HEK293 (cell line): ENCODE measurements around the gene TTYH2.

ENCODE experiments used
- CTCF ChIA-PET: fragments of 350-600 bp; formaldehyde crosslinking; extraction: SDS; loops from one replicate; lab custom pipeline; 2021; ENCODE audit warnings: antibody characterized with exemption; lab: Yijun Ruan, JAX
- POLR2A ChIA-PET: fragments of 300-600 bp; formaldehyde crosslinking; extraction: SDS; loops from one replicate; lab custom pipeline; 2020; ENCODE audit warnings: antibody characterized with exemption, inconsistent platforms; lab: Yijun Ruan, JAX
- H3K27ac ChIP-seq: fragments of 200-500 bp; sonication (Bioruptor generic); 2 replicates; pipeline ENCODE4 v1.5.1; 2014; ENCODE audit warnings: low read depth, low read length, control low read depth, inconsistent platforms; ENCODE audit errors: extremely low read depth
- H3K36me3 ChIP-seq, 2 experiments: fragments of 200-500 bp in 1 of 2; sonication (Bioruptor generic) in 1 of 2; 1 replicate in 1 of 2; 2 replicates in 1 of 2; pipeline ENCODE4 v1.5.1; 2014 to 2017; ENCODE audit warnings: inconsistent platforms in 2 of 2, low read length in 2 of 2; ENCODE audit not compliant: control insufficient read depth in 2 of 2, insufficient read depth in 1 of 2
- H3K4me1 ChIP-seq: fragments of 200-500 bp; sonication (Bioruptor generic); 2 replicates; pipeline ENCODE4 v1.5.1; 2014; ENCODE audit warnings: mild to moderate bottlenecking, low read length, inconsistent platforms; ENCODE audit not compliant: control insufficient read depth, insufficient read depth
- H3K4me3 ChIP-seq: 2 replicates; pipeline ENCODE4 v1.5.1; 2011; ENCODE audit warnings: low read depth, mild to moderate bottlenecking, control low read depth, low read length, moderate library complexity
- H3K9me3 ChIP-seq: fragments of 200-500 bp; sonication (Bioruptor generic); 2 replicates; pipeline ENCODE4 v1.5.1; 2014; ENCODE audit warnings: low read depth, low read length, inconsistent platforms; ENCODE audit not compliant: control insufficient read depth, insufficient read depth
- ZBTB48 ChIP-seq: fragments of 450-650 bp; formaldehyde crosslinking; IDR thresholded peaks from 2 replicates; pipeline ENCODE4 v1.5.1; 2016; ENCODE audit warnings: missing biosample characterization, missing genetic modification characterization
- ZNF292 ChIP-seq: fragments of 450-650 bp; formaldehyde crosslinking; IDR thresholded peaks from 2 replicates; pipeline ENCODE4 v1.5.1; 2016; ENCODE audit warnings: low read depth, missing biosample characterization, missing genetic modification characterization, borderline replicate concordance
- ZNF335 ChIP-seq: fragments of 450-650 bp; formaldehyde crosslinking; conservative IDR thresholded peaks from 2 replicates; pipeline ENCODE4 v1.5.1; 2016; ENCODE audit warnings: missing biosample characterization, missing genetic modification characterization
- ZNF354C ChIP-seq: fragments of 450-650 bp; formaldehyde crosslinking; IDR thresholded peaks from 2 replicates; pipeline ENCODE4 v1.5.1; 2016; ENCODE audit warnings: missing biosample characterization, missing genetic modification characterization, low read depth, borderline replicate concordance
- ZNF404 ChIP-seq: fragments of 450-650 bp; formaldehyde crosslinking; IDR thresholded peaks from 2 replicates; pipeline ENCODE4 v1.5.1; 2017; ENCODE audit warnings: missing biosample characterization, missing genetic modification characterization
- ZNF596 ChIP-seq: fragments of 450-650 bp; IDR thresholded peaks from 2 replicates; pipeline ENCODE4 v1.5.0; 2018; ENCODE audit warnings: missing biosample characterization, mild to moderate bottlenecking, missing genetic modification characterization, moderate library complexity
- ZNF626 ChIP-seq: fragments of 450-650 bp; sonication (Bioruptor Pico); formaldehyde crosslinking; IDR thresholded peaks from 2 replicates; pipeline ENCODE4 v1.5.1; 2018; ENCODE audit warnings: missing biosample characterization, missing genetic modification characterization, inconsistent platforms
- ZNF670 ChIP-seq: fragments of 450-650 bp; formaldehyde crosslinking; IDR thresholded peaks from 2 replicates; pipeline ENCODE4 v1.5.1; 2016; ENCODE audit warnings: missing biosample characterization, missing genetic modification characterization, low read depth
- TF ChIP-seq, protein P1 (sequence below): fragments of 450-650 bp; formaldehyde crosslinking; IDR thresholded peaks from 2 replicates; pipeline ENCODE4 v1.5.1; 2017; ENCODE audit warnings: missing biosample characterization, missing genetic modification characterization
- TF ChIP-seq, protein P2 (sequence below): fragments of 450-650 bp; formaldehyde crosslinking; IDR thresholded peaks from 2 replicates; pipeline ENCODE4 v1.5.1; 2016; ENCODE audit warnings: missing biosample characterization, missing genetic modification characterization
- TF ChIP-seq, protein P3 (sequence below): fragments of 450-650 bp; formaldehyde crosslinking; IDR thresholded peaks from 2 replicates; pipeline ENCODE4 v1.5.1; 2016; ENCODE audit warnings: missing biosample characterization, missing genetic modification characterization

TTYH2 gene

DNA sequence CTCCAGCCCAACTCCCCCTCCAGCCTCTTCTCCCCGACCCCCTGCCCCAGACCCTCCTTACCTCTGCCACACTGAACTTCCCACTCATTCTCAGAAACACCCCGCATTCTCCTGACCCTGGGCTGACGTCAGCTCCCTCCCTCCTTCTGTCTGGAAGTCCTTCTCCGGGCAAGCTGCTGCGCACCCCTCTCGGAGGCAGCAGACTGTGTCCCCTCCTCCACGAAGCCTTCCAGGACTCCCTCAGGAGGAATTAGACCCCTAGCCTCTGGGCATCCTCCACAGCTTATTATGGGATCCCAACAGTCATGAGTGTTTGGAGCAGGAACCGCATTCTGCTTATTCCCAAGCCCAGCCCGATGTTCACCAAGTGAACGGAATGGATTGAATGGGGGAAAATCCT is 13.3 kb upstream of the TTYH2 start:
- POLR2A ChIA-PET: interaction anchor here (1.8 kb wide), 1 partner anchor 13 kb away, joined by 4 read pairs; the partner anchor contains the start of gene TTYH2
- H3K4me3 ChIP-seq: no peak overlapping the region
- H3K27ac ChIP-seq: no peak overlapping the region
- H3K36me3 ChIP-seq: peaks cover 8 to 14% of the 10 kb centered on the region in 2 experiments; a peak in 2 of 3 replicates
- peaks cover 6% of the 10 kb centered on the region; the same call in 1 of the 2 replicates for H3K4me1 ChIP-seq
- CTCF ChIA-PET: interaction anchor here (0.6 to 6.7 kb wide), 54 partner anchors 8 to 1481 kb away, joined by 3 to 74 read pairs (median 4); partner anchors contain the start of gene BTBD17
- TF ChIP-seq, protein P1, sequence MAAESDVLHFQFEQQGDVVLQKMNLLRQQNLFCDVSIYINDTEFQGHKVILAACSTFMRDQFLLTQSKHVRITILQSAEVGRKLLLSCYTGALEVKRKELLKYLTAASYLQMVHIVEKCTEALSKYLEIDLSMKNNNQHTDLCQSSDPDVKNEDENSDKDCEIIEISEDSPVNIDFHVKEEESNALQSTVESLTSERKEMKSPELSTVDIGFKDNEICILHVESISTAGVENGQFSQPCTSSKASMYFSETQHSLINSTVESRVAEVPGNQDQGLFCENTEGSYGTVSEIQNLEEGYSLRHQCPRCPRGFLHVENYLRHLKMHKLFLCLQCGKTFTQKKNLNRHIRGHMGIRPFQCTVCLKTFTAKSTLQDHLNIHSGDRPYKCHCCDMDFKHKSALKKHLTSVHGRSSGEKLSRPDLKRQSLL (tag by site-specific recombination): no peak
- TF ChIP-seq ZNF292 (tag by site-specific recombination) (no peak), ZNF670 (tag by site-specific recombination) (no peak)
- TF ChIP-seq, protein P2, sequence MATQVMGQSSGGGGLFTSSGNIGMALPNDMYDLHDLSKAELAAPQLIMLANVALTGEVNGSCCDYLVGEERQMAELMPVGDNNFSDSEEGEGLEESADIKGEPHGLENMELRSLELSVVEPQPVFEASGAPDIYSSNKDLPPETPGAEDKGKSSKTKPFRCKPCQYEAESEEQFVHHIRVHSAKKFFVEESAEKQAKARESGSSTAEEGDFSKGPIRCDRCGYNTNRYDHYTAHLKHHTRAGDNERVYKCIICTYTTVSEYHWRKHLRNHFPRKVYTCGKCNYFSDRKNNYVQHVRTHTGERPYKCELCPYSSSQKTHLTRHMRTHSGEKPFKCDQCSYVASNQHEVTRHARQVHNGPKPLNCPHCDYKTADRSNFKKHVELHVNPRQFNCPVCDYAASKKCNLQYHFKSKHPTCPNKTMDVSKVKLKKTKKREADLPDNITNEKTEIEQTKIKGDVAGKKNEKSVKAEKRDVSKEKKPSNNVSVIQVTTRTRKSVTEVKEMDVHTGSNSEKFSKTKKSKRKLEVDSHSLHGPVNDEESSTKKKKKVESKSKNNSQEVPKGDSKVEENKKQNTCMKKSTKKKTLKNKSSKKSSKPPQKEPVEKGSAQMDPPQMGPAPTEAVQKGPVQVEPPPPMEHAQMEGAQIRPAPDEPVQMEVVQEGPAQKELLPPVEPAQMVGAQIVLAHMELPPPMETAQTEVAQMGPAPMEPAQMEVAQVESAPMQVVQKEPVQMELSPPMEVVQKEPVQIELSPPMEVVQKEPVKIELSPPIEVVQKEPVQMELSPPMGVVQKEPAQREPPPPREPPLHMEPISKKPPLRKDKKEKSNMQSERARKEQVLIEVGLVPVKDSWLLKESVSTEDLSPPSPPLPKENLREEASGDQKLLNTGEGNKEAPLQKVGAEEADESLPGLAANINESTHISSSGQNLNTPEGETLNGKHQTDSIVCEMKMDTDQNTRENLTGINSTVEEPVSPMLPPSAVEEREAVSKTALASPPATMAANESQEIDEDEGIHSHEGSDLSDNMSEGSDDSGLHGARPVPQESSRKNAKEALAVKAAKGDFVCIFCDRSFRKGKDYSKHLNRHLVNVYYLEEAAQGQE (tag by site-specific recombination): no peak
- TF ChIP-seq, all 188 proteins: peak for 0
- H3K9me3 ChIP-seq: no peaks in the 10 kb centered on the region

DNA sequence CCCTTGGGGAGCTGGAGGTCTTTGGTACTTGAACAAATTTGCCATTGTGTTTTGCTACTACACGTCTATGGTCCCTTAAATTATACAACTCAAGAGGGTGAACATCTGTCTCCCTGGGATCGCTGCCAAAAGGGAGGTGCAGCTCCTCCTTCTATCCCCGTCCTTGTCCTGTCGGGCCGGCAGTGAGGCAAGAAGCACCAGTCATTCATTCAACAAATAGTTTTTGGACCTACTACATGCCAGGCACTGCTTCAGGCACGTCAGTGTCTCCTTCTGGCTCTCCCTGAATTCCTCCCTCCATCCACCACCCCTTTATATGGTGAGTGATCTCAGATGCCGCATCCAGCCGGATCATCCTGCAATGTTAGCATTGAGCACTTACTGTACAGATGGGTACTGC is 12.1 kb upstream of the TTYH2 start:
- Histone ChIP-seq H3K27ac (no peak overlapping the region), H3K9me3 (no peaks in the 10 kb centered on the region), H3K4me1 (peaks cover 11% of the 10 kb centered on the region; the same call in 1 of the 2 replicates), H3K4me3 (no peak overlapping the region), H3K36me3 (peaks cover 19 to 26% of the 10 kb centered on the region in 2 experiments; a peak in 2 of 3 replicates)
- POLR2A ChIA-PET: interaction anchor here (0.5 kb wide), 1 partner anchor 336 kb away, joined by 3 read pairs; no protein-coding TSS in a partner anchor
- CTCF ChIA-PET: interaction anchor here (0.6 to 6.7 kb wide), 12 partner anchors 11 to 1426 kb away, joined by 3 to 74 read pairs (median 4); no protein-coding TSS in a partner anchor
- TF ChIP-seq ZNF404 (tag by site-specific recombination) (no peak), ZBTB48 (tag by site-specific recombination) (peak; percentile 91), ZNF335 (tag by site-specific recombination) (peak; percentile 35; the same call in 1 of the 2 replicates), ZNF354C (tag by site-specific recombination) (no peak)
- TF ChIP-seq, protein P3, sequence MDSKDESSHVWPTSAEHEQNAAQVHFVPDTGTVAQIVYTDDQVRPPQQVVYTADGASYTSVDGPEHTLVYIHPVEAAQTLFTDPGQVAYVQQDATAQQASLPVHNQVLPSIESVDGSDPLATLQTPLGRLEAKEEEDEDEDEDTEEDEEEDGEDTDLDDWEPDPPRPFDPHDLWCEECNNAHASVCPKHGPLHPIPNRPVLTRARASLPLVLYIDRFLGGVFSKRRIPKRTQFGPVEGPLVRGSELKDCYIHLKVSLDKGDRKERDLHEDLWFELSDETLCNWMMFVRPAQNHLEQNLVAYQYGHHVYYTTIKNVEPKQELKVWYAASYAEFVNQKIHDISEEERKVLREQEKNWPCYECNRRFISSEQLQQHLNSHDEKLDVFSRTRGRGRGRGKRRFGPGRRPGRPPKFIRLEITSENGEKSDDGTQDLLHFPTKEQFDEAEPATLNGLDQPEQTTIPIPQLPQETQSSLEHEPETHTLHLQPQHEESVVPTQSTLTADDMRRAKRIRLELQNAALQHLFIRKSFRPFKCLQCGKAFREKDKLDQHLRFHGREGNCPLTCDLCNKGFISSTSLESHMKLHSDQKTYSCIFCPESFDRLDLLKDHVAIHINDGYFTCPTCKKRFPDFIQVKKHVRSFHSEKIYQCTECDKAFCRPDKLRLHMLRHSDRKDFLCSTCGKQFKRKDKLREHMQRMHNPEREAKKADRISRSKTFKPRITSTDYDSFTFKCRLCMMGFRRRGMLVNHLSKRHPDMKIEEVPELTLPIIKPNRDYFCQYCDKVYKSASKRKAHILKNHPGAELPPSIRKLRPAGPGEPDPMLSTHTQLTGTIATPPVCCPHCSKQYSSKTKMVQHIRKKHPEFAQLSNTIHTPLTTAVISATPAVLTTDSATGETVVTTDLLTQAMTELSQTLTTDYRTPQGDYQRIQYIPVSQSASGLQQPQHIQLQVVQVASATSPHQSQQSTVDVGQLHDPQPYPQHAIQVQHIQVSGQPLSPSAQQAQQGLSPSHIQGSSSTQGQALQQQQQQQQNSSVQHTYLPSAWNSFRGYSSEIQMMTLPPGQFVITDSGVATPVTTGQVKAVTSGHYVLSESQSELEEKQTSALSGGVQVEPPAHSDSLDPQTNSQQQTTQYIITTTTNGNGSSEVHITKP: peak; percentile 74

DNA sequence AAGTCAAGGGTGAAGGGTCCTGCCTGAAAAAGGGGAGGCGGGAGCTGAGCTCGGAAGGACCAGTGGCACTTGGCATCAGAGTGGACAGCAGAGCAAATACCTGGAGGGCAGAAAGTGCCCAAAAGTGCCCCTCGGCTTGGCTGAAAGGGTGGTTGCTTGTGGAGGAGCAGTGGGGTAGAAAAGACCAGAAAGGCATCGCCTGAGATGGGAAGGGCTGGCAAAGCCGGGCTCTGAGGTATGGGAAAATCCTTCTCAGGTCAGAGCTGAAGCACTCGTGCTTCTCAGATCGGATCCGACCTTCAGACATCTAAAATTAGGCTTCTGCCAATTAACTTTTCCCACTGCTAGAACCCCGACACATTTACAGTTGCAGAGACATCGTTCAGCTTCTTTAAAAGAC is 11.4 kb upstream of the TTYH2 start:
- peaks cover 26 to 33% of the 10 kb centered on the region in 2 experiments for H3K36me3 ChIP-seq
- H3K4me3 ChIP-seq: no peak overlapping the region
- TF ChIP-seq ZNF626 (no peak), ZNF596 (tag by site-specific recombination) (no peak), ZNF335 (tag by site-specific recombination) (no peak)
- ChIA-PET POLR2A (interaction anchor here (1.0 kb wide), 1 partner anchor 26 kb away, joined by 4 read pairs; no protein-coding TSS in a partner anchor), CTCF (interaction anchor here (0.7 to 6.7 kb wide), 8 partner anchors 10 to 1427 kb away, joined by 3 to 74 read pairs (median 4); no protein-coding TSS in a partner anchor)
- no peaks in the 10 kb centered on the region for H3K9me3 ChIP-seq
- no peak overlapping the region for H3K27ac ChIP-seq
- peaks cover 12% of the 10 kb centered on the region; the same call in 1 of the 2 replicates for H3K4me1 ChIP-seq
